ENCODE data around the gene HASPIN. TPM values are rescaled to one million over a fixed set of nuclear protein-coding genes. Genes with fewer than 3 reads are reported as not detected.

The HASPIN gene
- total and polyA plus RNA-seq, 5 donors from 2014 or later: 0.07 to 0.53 (median 0.27) TPM

GRCh38 chr17:3750926-3751325, 27.2 kb downstream of the HASPIN start:
- peaks cover 4% of the 10 kb centered on the region for H3K27me3 Mint-ChIP-seq
- H3K9me3 ChIP-seq (ENCODE audit: control insufficient read depth in 2 of 2, low read length in 2 of 2): no peaks in the 10 kb centered on the region
- peak; percentile 68 for ATAC-seq (ENCODE audit: low read depth in 2 of 2)
- H3K4me1 ChIP-seq (ENCODE audit: control insufficient read depth, insufficient read depth, low read length, poor library complexity, severe bottlenecking): peaks cover 35% of the 10 kb centered on the region
- no peak overlapping the region for H3K4me3 ChIP-seq (ENCODE audit: low read depth, low read length)
- H3K4me3 Mint-ChIP-seq: peak overlapping the region; percentile 56 to 89 (median 74)
- no peaks in the 10 kb centered on the region for H3K27me3 ChIP-seq (ENCODE audit: control insufficient read depth, insufficient read depth, low read length)
- H3K36me3 Mint-ChIP-seq: no peaks in the 10 kb centered on the region
- peak; percentile 12 to 82 (median 42) for DNase-seq
- no peaks in the 10 kb centered on the region for H3K9me3 Mint-ChIP-seq
- no peaks in the 10 kb centered on the region for H3K36me3 ChIP-seq (ENCODE audit: control insufficient read depth, insufficient read depth, low read length)
- H3K27ac Mint-ChIP-seq: peak overlapping the region in 2 of 3 donors; percentile 94 to 95
- peaks cover 0 to 50% (median 17%) of the 10 kb centered on the region in 4 donors for H3K4me1 Mint-ChIP-seq
- H3K27ac ChIP-seq (ENCODE audit: insufficient read depth, low read length, poor library complexity, severe bottlenecking): no peak overlapping the region

GRCh38 chr17:3751836-3752235, 28.1 kb downstream of the HASPIN start:
- Histone ChIP-seq H3K27me3 (ENCODE audit: control insufficient read depth, insufficient read depth, low read length) (no peaks in the 10 kb centered on the region), H3K9me3 (ENCODE audit: control insufficient read depth in 2 of 2, low read length in 2 of 2) (no peaks in the 10 kb centered on the region), H3K36me3 (ENCODE audit: control insufficient read depth, insufficient read depth, low read length) (no peaks in the 10 kb centered on the region), H3K4me3 (ENCODE audit: low read depth, low read length) (no peak overlapping the region), H3K27ac (ENCODE audit: insufficient read depth, low read length, poor library complexity, severe bottlenecking) (no peak overlapping the region), H3K4me1 (ENCODE audit: control insufficient read depth, insufficient read depth, low read length, poor library complexity, severe bottlenecking) (peaks cover 35% of the 10 kb centered on the region)
- DNase-seq: no peak
- Mint-ChIP-seq H3K4me1 (peaks cover 0 to 50% (median 17%) of the 10 kb centered on the region in 4 donors), H3K27ac (no peak overlapping the region), H3K27me3 (peaks cover 4% of the 10 kb centered on the region), H3K36me3 (no peaks in the 10 kb centered on the region), H3K4me3 (no peak overlapping the region), H3K9me3 (no peaks in the 10 kb centered on the region)
- ATAC-seq (ENCODE audit: low read depth in 2 of 2): no peak

- Mint-ChIP-seq H3K9me3 (no peaks in the 10 kb centered on the region), H3K4me1 (peaks cover 0 to 53% (median 17%) of the 10 kb centered on the region in 4 donors), H3K36me3 (no peaks in the 10 kb centered on the region), H3K4me3 (peak overlapping the region in 1 of 4 donors; percentile 82), H3K27me3 (peaks cover 4% of the 10 kb centered on the region), H3K27ac (peak overlapping the region in 2 of 3 donors; percentile 42 to 69)
- H3K36me3 ChIP-seq (ENCODE audit: control insufficient read depth, insufficient read depth, low read length): no peaks in the 10 kb centered on the region
- H3K27ac ChIP-seq (ENCODE audit: insufficient read depth, low read length, poor library complexity, severe bottlenecking): no peak overlapping the region
- no peaks in the 10 kb centered on the region for H3K9me3 ChIP-seq (ENCODE audit: control insufficient read depth in 2 of 2, low read length in 2 of 2)
- H3K4me3 ChIP-seq (ENCODE audit: low read depth, low read length): no peak overlapping the region
- no peak for ATAC-seq (ENCODE audit: low read depth in 2 of 2)
- H3K27me3 ChIP-seq (ENCODE audit: control insufficient read depth, insufficient read depth, low read length): no peaks in the 10 kb centered on the region
- H3K4me1 ChIP-seq (ENCODE audit: control insufficient read depth, insufficient read depth, low read length, poor library complexity, severe bottlenecking): peaks cover 35% of the 10 kb centered on the region
- no peak for DNase-seq
Measured at GRCh38 chr17:3753624-3754023, 29.9 kb downstream of the HASPIN start.

- Histone ChIP-seq H3K9me3 (ENCODE audit: control insufficient read depth in 2 of 2, low read length in 2 of 2) (no peaks in the 10 kb centered on the region), H3K36me3 (ENCODE audit: control insufficient read depth, insufficient read depth, low read length) (no peaks in the 10 kb centered on the region), H3K27ac (ENCODE audit: insufficient read depth, low read length, poor library complexity, severe bottlenecking) (peak overlapping the region; percentile 73), H3K27me3 (ENCODE audit: control insufficient read depth, insufficient read depth, low read length) (no peaks in the 10 kb centered on the region), H3K4me1 (ENCODE audit: control insufficient read depth, insufficient read depth, low read length, poor library complexity, severe bottlenecking) (peaks cover 35% of the 10 kb centered on the region), H3K4me3 (ENCODE audit: low read depth, low read length) (no peak overlapping the region)
- peaks cover 4% of the 10 kb centered on the region for H3K27me3 Mint-ChIP-seq
- H3K4me3 Mint-ChIP-seq: peak overlapping the region in 1 of 4 donors; percentile 44
- peaks cover 0 to 49% (median 17%) of the 10 kb centered on the region in 4 donors for H3K4me1 Mint-ChIP-seq
- no peaks in the 10 kb centered on the region for H3K9me3 Mint-ChIP-seq
- no peak for ATAC-seq (ENCODE audit: low read depth in 2 of 2)
- peak in 1 of 3 donors; percentile 10 for DNase-seq
- no peaks in the 10 kb centered on the region for H3K36me3 Mint-ChIP-seq
- peak overlapping the region in 2 of 3 donors; percentile 26 to 42 for H3K27ac Mint-ChIP-seq
Measured at GRCh38 chr17:3754066-3754457, 30.4 kb downstream of the HASPIN start.

- Histone ChIP-seq H3K9me3 (ENCODE audit: control insufficient read depth in 2 of 2, low read length in 2 of 2) (no peaks in the 10 kb centered on the region), H3K4me3 (ENCODE audit: low read depth, low read length) (no peak overlapping the region), H3K27ac (ENCODE audit: insufficient read depth, low read length, poor library complexity, severe bottlenecking) (peak overlapping the region; percentile 73), H3K27me3 (ENCODE audit: control insufficient read depth, insufficient read depth, low read length) (no peaks in the 10 kb centered on the region), H3K36me3 (ENCODE audit: control insufficient read depth, insufficient read depth, low read length) (no peaks in the 10 kb centered on the region), H3K4me1 (ENCODE audit: control insufficient read depth, insufficient read depth, low read length, poor library complexity, severe bottlenecking) (peaks cover 35% of the 10 kb centered on the region)
- Mint-ChIP-seq H3K4me1 (peaks cover 0 to 48% (median 16%) of the 10 kb centered on the region in 4 donors), H3K4me3 (peak overlapping the region in 3 of 4 donors; percentile 24 to 44 (median 29)), H3K27ac (peak overlapping the region in 2 of 3 donors; percentile 23 to 42), H3K9me3 (no peaks in the 10 kb centered on the region), H3K36me3 (no peaks in the 10 kb centered on the region), H3K27me3 (peaks cover 4% of the 10 kb centered on the region)
- DNase-seq: peak; percentile 75 to 88 (median 78)
- peak; percentile 82 to 83 for ATAC-seq (ENCODE audit: low read depth in 2 of 2)
Measured at GRCh38 chr17:3754458-3755334, 31.0 kb downstream of the HASPIN start.

GRCh38 chr17:3755335-3756030, 31.8 kb downstream of the HASPIN start:
- Mint-ChIP-seq H3K4me1 (peaks cover 0 to 40% (median 12%) of the 10 kb centered on the region in 4 donors), H3K4me3 (peak overlapping the region in 3 of 4 donors; percentile 41 to 50 (median 44)), H3K27me3 (no peaks in the 10 kb centered on the region), H3K27ac (peak overlapping the region in 2 of 3 donors; percentile 23 to 67), H3K36me3 (no peaks in the 10 kb centered on the region), H3K9me3 (no peaks in the 10 kb centered on the region)
- Histone ChIP-seq H3K4me3 (ENCODE audit: low read depth, low read length) (no peak overlapping the region), H3K9me3 (ENCODE audit: control insufficient read depth in 2 of 2, low read length in 2 of 2) (no peaks in the 10 kb centered on the region), H3K4me1 (ENCODE audit: control insufficient read depth, insufficient read depth, low read length, poor library complexity, severe bottlenecking) (peaks cover 27% of the 10 kb centered on the region), H3K36me3 (ENCODE audit: control insufficient read depth, insufficient read depth, low read length) (no peaks in the 10 kb centered on the region), H3K27ac (ENCODE audit: insufficient read depth, low read length, poor library complexity, severe bottlenecking) (peak overlapping the region; percentile 73), H3K27me3 (ENCODE audit: control insufficient read depth, insufficient read depth, low read length) (no peaks in the 10 kb centered on the region)
- no peak for ATAC-seq (ENCODE audit: low read depth in 2 of 2)
- no peak for DNase-seq

- Mint-ChIP-seq H3K4me1 (peaks cover 0 to 25% (median 11%) of the 10 kb centered on the region in 4 donors), H3K27me3 (no peaks in the 10 kb centered on the region), H3K9me3 (no peaks in the 10 kb centered on the region), H3K27ac (no peak overlapping the region), H3K36me3 (no peaks in the 10 kb centered on the region), H3K4me3 (peak overlapping the region in 1 of 4 donors; percentile 10)
- DNase-seq (no peak), ATAC-seq (ENCODE audit: low read depth in 2 of 2) (no peak)
- no peak overlapping the region for H3K27ac ChIP-seq (ENCODE audit: insufficient read depth, low read length, poor library complexity, severe bottlenecking)
- H3K4me1 ChIP-seq (ENCODE audit: control insufficient read depth, insufficient read depth, low read length, poor library complexity, severe bottlenecking): peaks cover 21% of the 10 kb centered on the region
- H3K36me3 ChIP-seq (ENCODE audit: control insufficient read depth, insufficient read depth, low read length): no peaks in the 10 kb centered on the region
- H3K27me3 ChIP-seq (ENCODE audit: control insufficient read depth, insufficient read depth, low read length): no peaks in the 10 kb centered on the region
- no peaks in the 10 kb centered on the region for H3K9me3 ChIP-seq (ENCODE audit: control insufficient read depth in 2 of 2, low read length in 2 of 2)
- no peak overlapping the region for H3K4me3 ChIP-seq (ENCODE audit: low read depth, low read length)
Measured at GRCh38 chr17:3759597-3760216, 36.0 kb downstream of the HASPIN start.

All from CD4-positive, CD25-positive, alpha-beta regulatory T cell (primary cell).